PC-9 (cell line): ENCODE measurements around the gene RHOBTB3. TPM values are rescaled to one million over a fixed set of nuclear protein-coding genes. Genes with fewer than 3 reads are reported as not detected.

Experiments
- BruUV-seq: library from RNA; stranded (reverse); fragments of 400-500 nt; replicated peaks from 2 replicates; lab custom pipeline; 2021; lab: Mats Ljungman, UMichigan
- CTCF ChIA-PET: fragments of 300-600 bp; sonication (Branson Sonifier 250); formaldehyde crosslinking; loops from one replicate; lab custom pipeline; 2022; ENCODE audit warnings: antibody characterized with exemption; lab: Charles Lee
- POLR2A ChIA-PET: fragments of 300-600 bp; sonication (Branson Sonifier 250); formaldehyde crosslinking; loops from one replicate; lab custom pipeline; 2022; ENCODE audit warnings: antibody characterized with exemption; ENCODE audit not compliant: unreplicated experiment; lab: Charles Lee
- DNase-seq, 2 experiments: peaks; one replicate each; pipeline versions ENCODE4 v3.0.0 to v3.0.0-alpha.2; 2015 to 2022; ENCODE audit warnings: mixed read lengths in 1 of 2
- H2AFZ ChIP-seq: fragments of 200-600 bp; sonication (generic); 2 replicates; pipeline ENCODE4 v1.8.1; 2017; ENCODE audit warnings: antibody characterized with exemption
- H3F3A ChIP-seq: fragments of 200-600 bp; sonication (generic); 2 replicates; pipeline ENCODE4 v1.8.1; 2017; ENCODE audit warnings: antibody characterized with exemption, mild to moderate bottlenecking, low read depth; ENCODE audit not compliant: insufficient read depth
- H3K27ac ChIP-seq: fragments of 200-600 bp; sonication (generic); 2 replicates; pipeline ENCODE4 v1.6.1; 2016; ENCODE audit warnings: mixed run types
- H3K27me3 ChIP-seq: fragments of 200-600 bp; sonication (generic); 2 replicates; pipeline ENCODE4 v1.6.1; 2016; ENCODE audit warnings: low read depth, mixed run types; ENCODE audit not compliant: insufficient read depth
- H3K36me3 ChIP-seq: fragments of 200-600 bp; sonication (generic); 2 replicates; pipeline ENCODE4 v1.6.1; 2016; ENCODE audit warnings: low read depth, mixed run types
- H3K4me1 ChIP-seq: fragments of 200-600 bp; sonication (generic); replicated peaks from 2 replicates; pipeline ENCODE4 v1.6.1; 2016; ENCODE audit warnings: mixed run types; ENCODE audit not compliant: insufficient read depth
- H3K4me2 ChIP-seq: fragments of 200-600 bp; sonication (generic); 2 replicates; pipeline ENCODE4 v1.6.1; 2017; ENCODE audit warnings: mixed run types
- H3K4me3 ChIP-seq: fragments of 200-600 bp; sonication (generic); 2 replicates; pipeline ENCODE4 v1.6.1; 2016; ENCODE audit warnings: mixed run types
- H3K79me2 ChIP-seq: fragments of 200-600 bp; sonication (generic); 2 replicates; pipeline ENCODE4 v1.6.1; 2017; ENCODE audit warnings: low read depth, mixed run types
- H3K9me2 ChIP-seq: fragments of 200-600 bp; sonication (generic); 2 replicates; pipeline ENCODE4 v1.8.1; 2017; ENCODE audit warnings: mild to moderate bottlenecking; ENCODE audit not compliant: insufficient read depth
- H3K9me3 ChIP-seq: fragments of 200-600 bp; sonication (generic); 2 replicates; pipeline ENCODE4 v1.8.1; 2016; ENCODE audit warnings: low read depth; ENCODE audit not compliant: insufficient read depth
- H4K20me1 ChIP-seq: fragments of 200-600 bp; sonication (generic); 2 replicates; pipeline ENCODE4 v1.8.1; 2017; ENCODE audit not compliant: insufficient read depth
- EZH2 ChIP-seq: fragments of 200-600 bp; sonication (generic); IDR thresholded peaks from 2 replicates; pipeline ENCODE4 v1.8.0; 2017; ENCODE audit warnings: antibody characterized with exemption, low read depth
- intact Hi-C: fragments of 100-400 bp; cut with micrococcal nuclease; formaldehyde crosslinking; loops from one replicate; pipeline ENCODE4 v1.10.0; 2022; ENCODE audit not compliant: unreplicated experiment
- total RNA-seq: library from RNA; stranded (reverse); gene quantifications from 2 replicates; pipeline ENCODE4 v1.2.3, GENCODE V29; 2021
- TF ChIP-seq, protein P1 (sequence below): fragments of 200-600 bp; sonication (generic); conservative IDR thresholded peaks from 2 replicates; pipeline ENCODE4 v1.6.1; 2017; ENCODE audit warnings: mixed run types, antibody characterized with exemption, mild to moderate bottlenecking, moderate library complexity

Gene RHOBTB3
- total RNA-seq, 1 experiment from 2014 or later = 87.6 TPM

- no TSS peak for BruUV-seq
- Histone ChIP-seq H3K4me2 (no peak overlapping the region), H2AFZ (no peak overlapping the region), H3K4me1 (no peaks in the 10 kb centered on the region), H3K27me3 (no peaks in the 10 kb centered on the region), H3K9me3 (no peaks in the 10 kb centered on the region; the same call in 1 of the 2 replicates), H4K20me1 (no peaks in the 10 kb centered on the region), H3F3A (no peaks in the 10 kb centered on the region), H3K9me2 (no peaks in the 10 kb centered on the region), H3K27ac (no peak overlapping the region), H3K4me3 (no peak overlapping the region), H3K36me3 (0 out of 2 replicates have a peak, but pooled peaks cover 5% of the 10 kb centered on the region), H3K79me2 (no peaks in the 10 kb centered on the region)
- POLR2A ChIA-PET = interaction anchor here (0.8 kb wide), 1 partner anchor 18 kb away, joined by 11 read pairs; no protein-coding TSS in a partner anchor
- CTCF ChIA-PET = no interaction called here
- intact Hi-C loops = no loop called here
- TF ChIP-seq, protein P1, sequence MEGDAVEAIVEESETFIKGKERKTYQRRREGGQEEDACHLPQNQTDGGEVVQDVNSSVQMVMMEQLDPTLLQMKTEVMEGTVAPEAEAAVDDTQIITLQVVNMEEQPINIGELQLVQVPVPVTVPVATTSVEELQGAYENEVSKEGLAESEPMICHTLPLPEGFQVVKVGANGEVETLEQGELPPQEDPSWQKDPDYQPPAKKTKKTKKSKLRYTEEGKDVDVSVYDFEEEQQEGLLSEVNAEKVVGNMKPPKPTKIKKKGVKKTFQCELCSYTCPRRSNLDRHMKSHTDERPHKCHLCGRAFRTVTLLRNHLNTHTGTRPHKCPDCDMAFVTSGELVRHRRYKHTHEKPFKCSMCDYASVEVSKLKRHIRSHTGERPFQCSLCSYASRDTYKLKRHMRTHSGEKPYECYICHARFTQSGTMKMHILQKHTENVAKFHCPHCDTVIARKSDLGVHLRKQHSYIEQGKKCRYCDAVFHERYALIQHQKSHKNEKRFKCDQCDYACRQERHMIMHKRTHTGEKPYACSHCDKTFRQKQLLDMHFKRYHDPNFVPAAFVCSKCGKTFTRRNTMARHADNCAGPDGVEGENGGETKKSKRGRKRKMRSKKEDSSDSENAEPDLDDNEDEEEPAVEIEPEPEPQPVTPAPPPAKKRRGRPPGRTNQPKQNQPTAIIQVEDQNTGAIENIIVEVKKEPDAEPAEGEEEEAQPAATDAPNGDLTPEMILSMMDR = no peak
- no peak for TF ChIP-seq EZH2
- DNase-seq = no peak
Observed at GRCh38 chr5:95798545-95798944, 67.4 kb downstream of the RHOBTB3 start.

DNA sequence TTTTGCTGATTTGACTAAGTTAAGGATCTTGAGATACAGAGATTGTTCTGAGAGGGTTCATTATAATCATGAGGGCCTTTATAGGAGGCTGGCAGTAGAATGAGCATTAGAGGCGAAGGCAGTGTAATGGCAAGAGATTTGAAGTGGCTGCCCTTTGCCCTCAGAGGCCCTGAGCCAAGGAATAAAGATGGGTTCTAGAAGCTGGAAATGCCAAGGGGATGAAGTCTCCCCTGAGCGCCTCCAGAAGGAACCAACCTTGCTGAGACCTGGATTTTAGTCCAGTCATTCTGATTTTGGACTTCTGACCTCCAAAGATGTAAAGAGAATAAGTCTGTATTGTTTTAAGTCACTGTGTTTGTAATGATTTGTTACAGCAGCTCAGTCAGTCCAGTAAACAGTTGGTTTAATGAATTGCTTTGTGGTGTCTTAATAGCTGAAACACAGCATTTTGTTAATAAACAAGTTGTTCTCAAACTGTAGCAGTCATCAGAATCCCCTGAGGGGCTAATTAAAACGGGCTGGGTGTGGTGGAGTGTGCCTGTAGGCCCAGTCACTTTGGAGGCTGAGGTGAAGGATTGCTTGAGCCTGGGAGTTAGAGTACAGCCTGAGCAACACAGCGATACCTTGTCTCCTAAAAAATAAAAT lies 68.2 kb downstream of the RHOBTB3 start:
- Histone ChIP-seq H3K27ac (no peak overlapping the region), H3K27me3 (no peaks in the 10 kb centered on the region), H4K20me1 (no peaks in the 10 kb centered on the region), H3K4me3 (no peak overlapping the region), H3F3A (no peaks in the 10 kb centered on the region), H3K9me3 (no peaks in the 10 kb centered on the region; the same call in 1 of the 2 replicates), H3K9me2 (no peaks in the 10 kb centered on the region), H3K79me2 (no peaks in the 10 kb centered on the region), H3K4me2 (no peak overlapping the region), H2AFZ (no peak overlapping the region), H3K4me1 (no peaks in the 10 kb centered on the region), H3K36me3 (0 out of 2 replicates have a peak, but pooled peaks cover 5% of the 10 kb centered on the region)
- ChIA-PET CTCF (no interaction called here), POLR2A (interaction anchor here (0.8 kb wide), 1 partner anchor 19 kb away, joined by 11 read pairs; no protein-coding TSS in a partner anchor)
- no TSS peak for BruUV-seq
- intact Hi-C loops = no loop called here
- TF ChIP-seq EZH2 = no peak
- TF ChIP-seq, protein P1 = no peak
- DNase-seq = no peak

DNA sequence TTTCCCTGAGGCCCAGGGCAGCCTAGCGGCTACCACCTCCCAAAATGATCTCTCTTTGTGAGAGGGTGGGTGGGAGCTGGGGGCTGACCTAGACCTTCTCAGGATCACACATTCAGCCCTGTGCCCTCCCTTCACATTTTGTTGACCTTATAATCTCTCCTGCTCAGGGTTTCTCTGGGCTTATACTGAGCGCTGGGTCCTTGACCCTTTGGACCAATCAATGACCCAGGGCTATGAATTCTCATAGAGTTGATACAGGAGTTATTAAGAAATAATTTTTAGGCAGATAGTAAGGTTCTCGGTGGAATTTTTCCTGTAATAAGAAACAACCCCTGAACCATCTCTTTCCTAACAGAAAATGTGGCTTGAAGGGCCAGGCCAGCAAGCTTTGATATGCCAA lies 69.4 kb downstream of the RHOBTB3 start:
- Histone ChIP-seq H3K27ac (no peak overlapping the region), H3K4me2 (no peak overlapping the region), H3K4me3 (no peak overlapping the region), H3K27me3 (no peaks in the 10 kb centered on the region), H3K9me3 (no peaks in the 10 kb centered on the region; the same call in 1 of the 2 replicates), H3K9me2 (no peaks in the 10 kb centered on the region), H3K79me2 (no peaks in the 10 kb centered on the region), H3K36me3 (0 out of 2 replicates have a peak, but pooled peaks cover 5% of the 10 kb centered on the region), H4K20me1 (no peaks in the 10 kb centered on the region), H3K4me1 (no peaks in the 10 kb centered on the region), H2AFZ (no peak overlapping the region), H3F3A (no peaks in the 10 kb centered on the region)
- intact Hi-C loops = no loop called here
- CTCF ChIA-PET = no interaction called here
- TF ChIP-seq, protein P1 = no peak
- DNase-seq = no peak
- POLR2A ChIA-PET = no interaction called here
- no TSS peak for BruUV-seq
